PFSK-1 (cell line): ENCODE measurements around the gene UCK2.

Source experiments
- FOXP2 ChIP-seq: optimal IDR thresholded peaks from 2 replicates; pipeline ENCODE3; 2011; ENCODE audit warnings: borderline replicate concordance, control low read depth, inconsistent platforms; ENCODE audit not compliant: insufficient read depth; ENCODE audit errors: extremely low read length, extremely low read depth
- POLR2AphosphoS5 ChIP-seq: IDR thresholded peaks from 2 replicates; pipeline ENCODE4 v1.6.1; 2012; ENCODE audit warnings: low read depth, mild to moderate bottlenecking, control low read depth, low read length, moderate library complexity
- SIN3A ChIP-seq: IDR thresholded peaks from 2 replicates; pipeline ENCODE4 v1.6.1; 2012; ENCODE audit warnings: mild to moderate bottlenecking, low read length, moderate library complexity, borderline replicate concordance; ENCODE audit not compliant: insufficient read depth
- TAF1 ChIP-seq: IDR thresholded peaks from 2 replicates; pipeline ENCODE4 v1.6.1; 2012; ENCODE audit warnings: low read length, control low read depth, borderline replicate concordance; ENCODE audit not compliant: insufficient read depth
- TF ChIP-seq, protein P1 (sequence below), 2 experiments: IDR thresholded peaks; 2 replicates each; pipeline versions ENCODE4 v1.6.1 to v1.8.0; 2011 to 2012; ENCODE audit warnings: low read depth in 2 of 2, low read length in 2 of 2, control low read depth in 1 of 2, inconsistent platforms in 1 of 2, mild to moderate bottlenecking in 1 of 2, moderate library complexity in 1 of 2; ENCODE audit not compliant: insufficient read depth in 1 of 2

DNA sequence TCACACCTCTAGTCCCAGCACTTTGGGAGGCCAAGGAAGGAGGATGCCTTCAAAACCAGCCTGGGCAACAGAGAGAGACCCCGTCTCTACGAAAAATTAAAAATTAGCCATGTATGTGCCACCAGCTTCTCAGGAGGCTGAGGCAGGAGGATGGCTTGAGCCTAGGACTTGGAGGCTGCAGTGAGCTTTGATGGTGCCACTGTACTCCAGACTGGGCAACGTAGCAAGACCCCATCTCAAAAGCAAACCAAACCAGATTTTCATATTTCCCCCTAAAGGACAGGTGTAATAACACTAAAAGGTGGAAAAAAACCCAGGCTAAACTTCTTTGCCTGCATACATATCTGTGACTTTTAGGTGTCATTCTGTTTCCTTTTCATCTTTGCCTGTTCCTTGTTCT lies 3.7 kb downstream of the UCK2 start:
- no peak for TF ChIP-seq POLR2AphosphoS5
- TF ChIP-seq, protein P1, sequence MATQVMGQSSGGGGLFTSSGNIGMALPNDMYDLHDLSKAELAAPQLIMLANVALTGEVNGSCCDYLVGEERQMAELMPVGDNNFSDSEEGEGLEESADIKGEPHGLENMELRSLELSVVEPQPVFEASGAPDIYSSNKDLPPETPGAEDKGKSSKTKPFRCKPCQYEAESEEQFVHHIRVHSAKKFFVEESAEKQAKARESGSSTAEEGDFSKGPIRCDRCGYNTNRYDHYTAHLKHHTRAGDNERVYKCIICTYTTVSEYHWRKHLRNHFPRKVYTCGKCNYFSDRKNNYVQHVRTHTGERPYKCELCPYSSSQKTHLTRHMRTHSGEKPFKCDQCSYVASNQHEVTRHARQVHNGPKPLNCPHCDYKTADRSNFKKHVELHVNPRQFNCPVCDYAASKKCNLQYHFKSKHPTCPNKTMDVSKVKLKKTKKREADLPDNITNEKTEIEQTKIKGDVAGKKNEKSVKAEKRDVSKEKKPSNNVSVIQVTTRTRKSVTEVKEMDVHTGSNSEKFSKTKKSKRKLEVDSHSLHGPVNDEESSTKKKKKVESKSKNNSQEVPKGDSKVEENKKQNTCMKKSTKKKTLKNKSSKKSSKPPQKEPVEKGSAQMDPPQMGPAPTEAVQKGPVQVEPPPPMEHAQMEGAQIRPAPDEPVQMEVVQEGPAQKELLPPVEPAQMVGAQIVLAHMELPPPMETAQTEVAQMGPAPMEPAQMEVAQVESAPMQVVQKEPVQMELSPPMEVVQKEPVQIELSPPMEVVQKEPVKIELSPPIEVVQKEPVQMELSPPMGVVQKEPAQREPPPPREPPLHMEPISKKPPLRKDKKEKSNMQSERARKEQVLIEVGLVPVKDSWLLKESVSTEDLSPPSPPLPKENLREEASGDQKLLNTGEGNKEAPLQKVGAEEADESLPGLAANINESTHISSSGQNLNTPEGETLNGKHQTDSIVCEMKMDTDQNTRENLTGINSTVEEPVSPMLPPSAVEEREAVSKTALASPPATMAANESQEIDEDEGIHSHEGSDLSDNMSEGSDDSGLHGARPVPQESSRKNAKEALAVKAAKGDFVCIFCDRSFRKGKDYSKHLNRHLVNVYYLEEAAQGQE (IDR thresholded peaks at IDR 0.05; ENCODE audit: insufficient read depth in 1 of 2, low read depth in 2 of 2, low read length in 2 of 2), result no peak
- no peak for TF ChIP-seq SIN3A
- no peak for TF ChIP-seq TAF1
- TF ChIP-seq FOXP2, result no peak
